HL-60 (cell line): ENCODE data around the gene DUOXA2.

Source experiments
- DNase-seq, 2 experiments: peaks; one replicate each; pipeline ENCODE4 v3.0.0-alpha.2; 2010 to 2020; ENCODE audit warnings: low read depth in 1 of 2, low spot score in 1 of 2
- H3K27ac ChIP-seq: fragments of 250-450 bp; sonication (Bioruptor Pico); replicated peaks from 2 replicates; pipeline ENCODE4 v1.5.1; 2020; ENCODE audit warnings: mild to moderate bottlenecking, moderate library complexity
- H3K27me3 ChIP-seq: fragments of 250-450 bp; sonication (Bioruptor Pico); 2 replicates; pipeline ENCODE4 v1.5.1; 2021; ENCODE audit warnings: mild to moderate bottlenecking, moderate library complexity; ENCODE audit not compliant: insufficient read depth, poor library complexity, severe bottlenecking
- H3K4me3 ChIP-seq: replicated peaks from 2 replicates; pipeline ENCODE4 v1.5.1; 2011; ENCODE audit warnings: mild to moderate bottlenecking, control low read depth, low read length; ENCODE audit not compliant: insufficient read depth
- CTCF ChIP-seq: IDR thresholded peaks from one replicate; pipeline ENCODE4 v1.5.1; 2011; ENCODE audit warnings: low read length, control low read depth, inconsistent platforms; ENCODE audit not compliant: insufficient read depth
- GABPA ChIP-seq: IDR thresholded peaks from 2 replicates; pipeline ENCODE4 v1.6.1; 2012; ENCODE audit warnings: low read depth
- POLR2AphosphoS5 ChIP-seq: IDR thresholded peaks from 2 replicates; pipeline ENCODE4 v1.6.1; 2012; ENCODE audit warnings: low read depth
- REST ChIP-seq: IDR thresholded peaks from 2 replicates; pipeline ENCODE4 v1.6.1; 2012; ENCODE audit warnings: low read depth; ENCODE audit not compliant: insufficient replicate concordance
- SPI1 ChIP-seq: IDR thresholded peaks from 2 replicates; pipeline ENCODE4 v1.6.1; 2012; ENCODE audit warnings: low read depth, mild to moderate bottlenecking, borderline replicate concordance

The DUOXA2 gene

GRCh38 chr15:45156744-45157455 lies 42.8 kb downstream of the DUOXA2 start:
- DNase-seq = no peak
- Histone ChIP-seq H3K27me3 (no peaks in the 10 kb centered on the region), H3K27ac (no peak overlapping the region), H3K4me3 (no peak overlapping the region)
- TF ChIP-seq REST (no peak), POLR2AphosphoS5 (no peak), SPI1 (no peak), GABPA (no peak), CTCF (no peak)

- Histone ChIP-seq H3K27me3 (no peaks in the 10 kb centered on the region), H3K4me3 (no peak overlapping the region), H3K27ac (no peak overlapping the region)
- no peak for TF ChIP-seq REST
- no peak for TF ChIP-seq POLR2AphosphoS5
- no peak for TF ChIP-seq CTCF
- TF ChIP-seq GABPA = no peak
- no peak for TF ChIP-seq SPI1
- DNase-seq = no peak
Observed at GRCh38 chr15:45157974-45158373, 43.8 kb downstream of the DUOXA2 start.

GRCh38 chr15:45161666-45162065 lies 47.5 kb downstream of the DUOXA2 start:
- no peaks in the 10 kb centered on the region for H3K27me3 ChIP-seq
- TF ChIP-seq REST (no peak), GABPA (no peak), POLR2AphosphoS5 (no peak), SPI1 (no peak), CTCF (no peak)
- H3K27ac ChIP-seq = no peak overlapping the region
- DNase-seq = no peak
- H3K4me3 ChIP-seq = no peak overlapping the region
